GM18517 (cell line): ENCODE results near the gene PGBD5.
"Not testable (repeated sequence)": the region's sequence is repeated elsewhere in the genome, so short reads cannot be mapped to it uniquely, and the experiment has no call there.

ENCODE experiments used
- ATAC-seq: cut with Tn5 transposase; IDR thresholded peaks from one replicate; pipeline ENCODE4 v1.9.1; 2021; ENCODE audit warnings: mild to moderate bottlenecking, moderate library complexity; ENCODE audit not compliant: unreplicated experiment

PGBD5 gene

DNA sequence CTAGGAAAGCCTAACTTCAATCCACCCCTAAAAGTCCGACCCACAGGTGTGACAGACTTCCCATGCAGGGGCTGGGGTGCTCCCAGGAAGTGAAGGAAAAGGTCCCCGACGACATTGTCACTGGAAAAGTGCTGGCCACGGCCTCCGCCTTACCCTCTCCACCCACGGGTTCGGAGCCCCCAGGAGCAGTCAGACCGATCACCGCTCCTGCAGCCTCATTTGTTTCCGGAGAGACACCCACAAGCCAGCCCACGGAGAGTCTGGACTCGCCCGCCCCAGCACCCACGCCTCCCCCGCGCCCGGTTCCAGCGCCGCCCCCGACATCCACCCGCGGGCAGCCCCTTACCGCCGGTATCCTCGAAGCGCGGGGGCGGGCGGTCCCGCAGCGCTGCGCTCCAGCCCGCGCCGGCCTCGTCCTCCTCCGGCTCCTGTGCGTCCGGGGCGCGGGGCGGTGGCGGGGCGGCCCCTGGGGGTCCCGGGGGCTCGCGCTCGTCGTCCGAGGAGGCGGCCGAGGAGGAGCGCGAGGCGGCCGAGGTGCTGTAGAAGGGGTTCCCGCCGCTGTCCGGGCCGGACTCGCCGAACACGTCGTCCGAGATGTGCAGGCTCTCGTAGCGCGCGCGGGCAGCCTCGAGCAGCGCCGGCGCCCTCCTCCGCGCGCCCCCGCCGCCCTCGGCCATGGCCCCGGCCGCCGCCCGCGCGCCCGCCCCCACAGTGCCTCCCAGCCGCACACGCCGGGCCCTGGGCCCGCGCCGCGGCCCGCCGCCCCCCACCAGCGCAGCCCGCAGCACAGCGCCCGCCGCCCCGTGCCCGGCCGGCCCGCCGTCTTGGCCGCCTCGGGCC is 660 bp downstream of the PGBD5 start:
- ATAC-seq = no peak

DNA sequence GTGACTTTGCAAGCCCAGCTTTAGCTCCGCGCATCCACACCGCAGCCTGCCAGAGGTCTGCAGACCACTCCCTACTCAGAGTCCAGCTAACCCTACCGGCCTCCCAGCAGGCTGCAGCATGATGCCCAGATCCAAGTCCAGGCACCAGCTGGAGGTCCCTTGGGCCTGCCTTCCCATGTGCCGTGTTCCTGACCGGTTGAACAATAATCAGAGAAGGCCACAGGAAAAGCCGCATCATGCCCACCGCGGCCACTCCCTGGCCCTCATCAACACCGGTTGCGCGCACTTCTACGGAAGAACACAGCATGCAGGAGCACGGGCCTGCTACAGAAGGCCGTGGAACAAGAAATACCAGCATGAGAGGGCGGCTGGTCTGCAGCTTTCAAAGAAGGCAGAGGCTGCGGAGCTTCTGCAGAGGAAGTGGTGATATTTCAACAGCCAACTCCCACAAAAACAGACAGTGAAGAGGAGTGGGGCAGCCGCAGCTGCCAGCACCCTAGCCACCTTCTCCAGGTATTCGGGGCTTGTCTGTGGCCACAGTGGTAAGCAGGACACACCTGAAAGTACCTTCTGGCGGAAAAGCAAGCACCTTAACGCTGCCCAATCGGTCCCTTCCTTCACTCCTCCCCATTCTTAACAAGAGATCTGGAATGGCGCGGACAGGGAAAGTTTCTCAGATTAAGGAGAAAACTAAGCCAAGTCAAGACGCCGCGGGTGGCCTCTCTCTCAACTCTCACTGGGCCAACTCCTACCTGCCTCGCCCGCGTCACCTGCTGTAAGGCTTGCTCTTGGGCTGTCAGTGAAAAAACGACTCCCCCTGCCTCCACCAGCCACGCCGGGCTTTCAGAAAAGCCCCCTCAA is 1.5 kb downstream of the PGBD5 start:
- ATAC-seq = no peak

DNA sequence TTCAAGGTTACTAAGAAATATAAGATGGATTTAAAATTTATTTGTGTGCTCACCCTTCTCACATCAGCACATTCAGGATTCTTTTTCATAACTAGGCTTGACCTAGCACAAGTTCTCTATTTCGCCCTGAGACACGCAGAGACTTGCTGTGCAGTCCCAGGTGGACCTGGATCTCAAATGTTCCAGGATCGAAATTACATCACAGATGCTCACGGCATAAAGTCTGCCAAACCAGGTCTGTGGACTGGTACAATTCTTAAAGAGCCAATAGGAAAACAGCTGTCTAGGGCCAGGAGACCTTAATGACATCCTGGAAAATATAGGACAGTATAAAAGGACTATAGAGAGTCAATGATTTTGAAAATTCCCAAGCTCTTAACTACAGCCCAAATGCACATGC is 2.2 kb downstream of the PGBD5 start:
- ATAC-seq = no peak

DNA sequence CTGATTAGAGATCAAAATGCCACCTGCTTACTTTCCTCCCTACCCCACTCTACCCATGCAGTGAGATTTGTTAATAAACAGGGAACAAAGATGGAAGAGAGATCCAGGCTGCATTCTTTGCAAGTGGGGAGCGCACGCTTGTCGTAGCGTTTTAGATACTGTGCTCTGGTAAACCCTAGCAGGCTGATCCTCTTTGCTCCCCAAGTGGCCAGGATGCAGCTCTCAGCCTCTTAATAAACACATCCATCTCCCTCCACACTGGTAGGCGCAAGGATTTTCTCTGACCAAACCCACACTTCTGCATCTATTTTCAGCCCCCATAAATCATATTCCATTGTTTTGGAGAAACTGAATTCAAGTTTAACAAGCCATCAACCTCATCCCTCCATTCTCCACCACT is 2.9 kb downstream of the PGBD5 start:
- no peak for ATAC-seq

DNA sequence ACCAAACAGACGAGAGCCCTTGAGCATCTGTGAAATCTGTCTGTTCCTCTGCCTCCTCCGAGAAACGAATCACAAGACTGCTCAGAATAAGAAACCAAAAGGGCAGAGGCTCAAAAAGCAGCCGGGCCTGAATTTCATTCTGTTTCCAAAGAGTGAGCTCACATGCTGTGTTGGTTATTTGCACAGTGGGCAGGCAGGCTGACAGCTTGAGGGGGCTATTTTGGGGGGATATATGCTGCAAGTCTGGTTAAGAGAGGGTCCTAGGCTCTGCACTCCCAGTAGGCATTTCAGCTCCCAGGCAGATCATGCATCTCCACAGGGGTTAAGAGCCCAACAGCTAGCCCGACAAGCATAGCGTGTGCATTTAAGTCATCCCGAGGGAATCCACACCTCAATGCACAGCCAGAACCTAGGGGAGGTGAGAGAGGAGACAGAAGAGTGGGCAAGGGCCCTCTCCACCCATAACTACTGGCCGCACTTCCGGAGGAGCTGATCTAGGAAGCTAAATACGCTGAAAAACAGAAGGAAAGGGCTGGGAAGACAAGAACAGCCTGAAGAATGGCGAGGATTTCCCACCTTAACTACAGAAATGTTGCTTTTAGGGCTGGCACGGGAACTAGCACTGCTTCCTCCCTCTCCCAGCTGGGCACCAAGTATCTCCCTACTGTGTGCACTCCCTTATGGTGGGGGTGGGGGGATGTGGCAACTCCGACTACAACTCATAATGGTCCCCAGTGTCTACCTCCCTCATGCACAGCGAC is 3.7 kb downstream of the PGBD5 start:
- no peak for ATAC-seq

DNA sequence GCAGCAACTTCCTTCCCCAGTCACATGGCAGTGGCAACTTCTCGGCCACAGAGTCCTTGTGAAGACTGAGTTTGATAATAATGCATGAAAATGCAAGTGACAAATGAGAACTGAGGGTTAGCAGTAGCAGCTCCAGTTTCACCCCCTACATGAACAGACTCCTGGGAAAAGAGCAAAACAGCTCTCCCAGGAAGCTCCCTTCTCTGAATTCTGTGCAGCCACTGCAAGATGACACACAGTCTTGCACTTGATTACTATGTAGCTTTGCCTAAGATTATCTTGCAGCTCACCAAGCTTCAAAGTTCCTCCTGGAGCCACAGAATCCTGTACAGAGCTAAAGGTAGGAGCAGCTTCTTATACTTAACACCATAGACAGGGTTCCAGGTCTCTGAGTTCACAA is 4.7 kb downstream of the PGBD5 start:
- ATAC-seq = no peak

DNA sequence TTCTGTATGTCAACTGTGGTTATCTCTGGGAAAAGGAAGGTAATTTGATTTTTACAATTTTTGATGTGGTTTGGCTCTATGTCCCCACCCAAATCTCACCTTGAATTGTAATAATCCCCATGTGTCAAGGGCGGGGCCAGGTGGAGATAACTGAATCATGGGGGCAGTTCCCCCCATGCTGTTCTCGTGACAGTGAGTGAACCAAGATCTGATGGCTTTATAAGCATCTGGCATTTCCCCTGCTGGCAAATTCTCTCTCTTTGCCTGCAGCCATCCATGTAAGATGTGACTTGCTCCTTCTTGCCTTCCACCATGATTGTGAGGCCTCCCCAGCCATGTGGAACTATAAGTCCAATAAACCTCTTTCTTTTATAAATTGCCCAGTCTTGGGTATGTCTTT is 5.8 kb downstream of the PGBD5 start:
- ATAC-seq = not testable (repeated sequence)

DNA sequence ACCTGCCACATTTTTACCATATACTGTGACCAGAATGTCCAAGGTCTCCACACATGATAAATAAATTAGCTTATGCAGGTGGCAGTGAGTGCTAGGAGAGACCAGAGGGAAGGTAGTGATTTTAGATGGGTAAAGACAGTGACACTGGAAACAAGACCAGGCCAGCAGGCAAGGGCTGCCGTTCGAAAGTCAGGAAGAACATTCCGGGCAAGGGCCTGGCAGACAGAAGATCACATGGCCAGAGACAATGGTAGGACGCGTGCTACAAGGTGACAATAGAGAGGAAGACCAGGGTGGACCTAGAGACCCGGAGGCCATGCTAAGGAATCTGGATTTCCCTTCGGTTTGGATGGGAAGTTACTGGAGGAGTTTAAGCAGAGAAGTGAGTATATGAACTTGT is 9.7 kb downstream of the PGBD5 start:
- ATAC-seq = no peak

DNA sequence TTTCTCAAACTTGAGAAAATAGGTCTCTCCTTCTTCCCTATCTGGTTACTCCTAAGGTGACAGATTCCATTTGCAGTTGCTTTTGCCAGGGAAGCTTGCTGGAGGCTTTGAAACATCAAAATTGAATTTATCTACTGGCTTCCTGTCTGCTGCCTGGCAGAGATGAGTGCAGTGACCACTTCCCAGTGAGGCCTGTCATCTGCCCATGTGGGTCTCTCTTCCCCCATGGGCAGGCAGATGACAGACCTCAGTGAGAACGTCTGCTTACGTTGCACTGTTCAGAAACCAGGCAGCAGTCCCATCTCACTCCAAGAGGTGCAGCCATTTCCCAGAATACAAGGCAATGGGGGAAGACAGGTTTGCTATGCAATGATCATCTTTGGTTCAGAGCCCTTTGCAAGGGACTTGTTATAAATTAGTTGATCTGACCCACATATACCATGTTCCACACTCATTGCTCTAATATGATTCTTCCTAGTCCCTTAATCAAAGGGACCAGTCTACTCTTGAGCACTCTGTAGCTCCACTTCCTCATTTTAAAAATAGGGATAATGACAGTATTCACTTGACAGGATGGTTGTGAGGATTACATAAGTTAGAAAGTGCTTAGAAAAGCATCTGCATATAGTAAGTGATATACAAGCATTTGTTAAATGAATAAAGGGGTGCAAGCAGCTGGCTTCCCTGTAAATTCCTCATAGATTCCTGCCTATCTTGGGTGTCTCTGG is 10.6 kb downstream of the PGBD5 start:
- ATAC-seq = no peak

DNA sequence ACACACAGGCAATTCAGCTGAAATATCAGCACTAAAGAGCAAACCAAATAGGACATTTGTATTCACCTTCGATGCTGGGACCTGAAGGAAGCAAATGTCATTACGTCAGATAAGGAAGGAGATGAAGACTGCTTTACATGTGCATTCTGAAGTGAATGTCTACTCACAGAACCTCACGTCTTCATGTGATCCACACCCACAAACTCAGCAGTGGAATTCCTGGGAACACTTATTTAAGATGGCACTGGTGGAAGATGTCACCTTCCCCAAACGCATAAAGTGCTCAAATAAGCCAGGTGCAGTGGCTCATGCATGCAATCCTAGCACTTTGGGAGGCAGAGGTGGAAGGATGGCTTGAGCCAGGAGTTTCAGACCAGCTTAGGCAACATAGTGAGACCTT is 11.4 kb downstream of the PGBD5 start:
- no peak for ATAC-seq

DNA sequence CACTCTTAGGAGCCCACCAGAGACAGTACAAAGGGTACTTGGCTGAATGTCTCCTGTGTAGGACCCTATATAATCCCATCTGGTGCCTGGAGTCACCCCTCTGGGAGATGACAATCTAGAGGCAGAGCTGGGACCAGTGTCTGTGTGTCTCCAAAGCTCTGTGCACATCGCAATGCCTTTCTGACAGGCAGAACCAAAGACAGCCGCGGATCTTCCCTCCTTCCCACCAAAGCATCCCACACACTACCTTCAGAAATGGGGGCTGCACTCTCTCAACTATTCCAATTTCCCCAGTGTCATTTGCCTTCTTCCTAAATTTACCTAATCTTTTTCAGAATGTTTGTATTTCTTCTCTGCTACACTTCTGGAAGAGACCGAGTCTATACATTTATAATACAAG is 12.0 kb downstream of the PGBD5 start:
- ATAC-seq = no peak

DNA sequence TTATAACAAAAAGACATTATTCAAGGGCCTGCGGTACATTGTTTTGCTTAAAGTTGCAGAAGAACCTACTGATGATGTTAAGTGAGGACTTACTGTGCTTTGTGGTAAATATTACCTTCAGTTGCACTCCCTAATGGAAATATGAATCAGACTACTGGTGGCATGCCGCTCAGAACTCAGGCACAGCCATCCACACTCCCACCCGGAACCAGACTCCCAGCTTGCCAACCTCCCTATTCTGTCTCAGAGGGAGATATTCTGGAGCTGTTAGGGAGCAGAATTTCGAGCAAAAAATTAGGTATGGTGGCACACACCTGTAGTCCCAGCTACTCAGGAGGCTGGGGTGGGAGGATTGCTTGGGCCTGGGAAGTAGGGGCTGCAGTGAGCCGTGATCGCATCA is 13.1 kb downstream of the PGBD5 start:
- ATAC-seq = no peak

DNA sequence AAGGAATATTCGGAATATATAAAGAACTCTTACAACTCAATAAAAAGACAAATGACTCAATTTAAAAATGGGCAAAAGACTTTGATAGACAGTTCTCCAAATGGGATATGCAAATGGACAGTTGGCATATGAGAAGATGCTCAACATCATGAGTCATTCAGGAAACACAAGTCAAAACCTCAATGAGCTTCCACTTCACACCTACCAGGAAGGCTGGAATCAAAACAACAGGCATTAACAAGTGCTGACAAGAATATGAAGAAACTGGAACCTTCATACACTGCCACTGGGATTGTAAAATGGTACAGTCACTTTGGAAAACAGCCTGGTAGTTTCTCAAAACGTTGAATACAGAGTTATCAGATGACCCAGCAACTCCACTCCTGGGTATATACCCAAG is 17.2 kb downstream of the PGBD5 start:
- ATAC-seq = no peak

DNA sequence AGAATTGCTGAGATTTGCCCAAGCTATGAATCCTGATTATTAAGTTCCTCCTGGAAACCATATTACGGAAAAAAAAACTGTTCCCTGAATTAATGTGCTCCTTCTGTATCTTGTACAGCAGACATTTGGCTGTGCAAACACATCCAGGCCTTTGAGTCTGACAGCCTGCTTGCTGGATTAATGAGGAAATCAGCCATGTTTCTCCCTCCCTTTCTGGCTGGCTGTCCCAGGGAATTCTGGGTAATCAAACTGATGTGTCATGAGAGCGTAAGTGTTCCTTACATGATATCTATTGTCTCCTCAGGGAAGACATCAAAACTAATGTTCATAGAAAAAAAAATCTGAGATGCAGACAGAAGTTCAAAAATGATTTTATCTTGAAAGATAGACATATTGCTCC is 18.8 kb downstream of the PGBD5 start:
- no peak for ATAC-seq

DNA sequence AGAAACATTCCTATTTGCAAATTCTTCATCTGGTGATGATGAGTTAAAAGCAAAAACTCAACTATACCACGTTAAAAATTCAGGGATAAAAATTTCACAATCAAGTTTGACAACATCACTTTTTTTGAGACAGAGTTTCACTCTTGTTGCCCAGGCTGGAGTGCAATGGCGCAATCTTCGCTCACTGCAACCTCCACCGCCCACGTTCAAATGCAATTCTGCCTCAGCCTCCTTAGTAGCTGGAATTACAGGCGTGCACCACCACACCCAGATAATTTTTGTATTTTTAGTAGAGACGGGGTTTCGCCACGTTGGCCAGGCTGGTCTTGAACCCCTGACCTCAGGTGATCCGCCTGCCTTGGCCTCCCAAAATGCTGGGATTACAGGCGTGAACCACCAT is 19.4 kb downstream of the PGBD5 start:
- not testable (repeated sequence) for ATAC-seq

DNA sequence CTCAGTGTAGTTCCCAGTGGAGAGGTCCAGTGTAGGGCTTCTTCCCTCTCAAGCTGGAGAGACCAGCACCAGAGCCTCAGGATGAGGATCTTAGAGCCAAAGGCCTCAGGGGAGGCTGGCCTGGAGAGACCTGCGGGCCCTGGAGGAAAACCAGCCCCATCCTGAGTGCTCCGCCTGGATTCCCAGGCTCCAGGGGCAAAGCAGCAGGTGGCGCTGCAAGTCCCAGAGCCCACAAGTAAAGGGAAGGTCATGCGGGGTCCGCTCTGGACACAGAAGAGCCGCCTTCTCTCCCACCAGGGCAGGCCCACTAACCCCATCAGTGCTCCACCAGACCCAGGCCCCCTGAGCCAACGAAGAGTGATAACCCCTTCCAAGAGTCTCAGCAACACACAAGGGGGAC is 22.7 kb downstream of the PGBD5 start:
- ATAC-seq = no peak

DNA sequence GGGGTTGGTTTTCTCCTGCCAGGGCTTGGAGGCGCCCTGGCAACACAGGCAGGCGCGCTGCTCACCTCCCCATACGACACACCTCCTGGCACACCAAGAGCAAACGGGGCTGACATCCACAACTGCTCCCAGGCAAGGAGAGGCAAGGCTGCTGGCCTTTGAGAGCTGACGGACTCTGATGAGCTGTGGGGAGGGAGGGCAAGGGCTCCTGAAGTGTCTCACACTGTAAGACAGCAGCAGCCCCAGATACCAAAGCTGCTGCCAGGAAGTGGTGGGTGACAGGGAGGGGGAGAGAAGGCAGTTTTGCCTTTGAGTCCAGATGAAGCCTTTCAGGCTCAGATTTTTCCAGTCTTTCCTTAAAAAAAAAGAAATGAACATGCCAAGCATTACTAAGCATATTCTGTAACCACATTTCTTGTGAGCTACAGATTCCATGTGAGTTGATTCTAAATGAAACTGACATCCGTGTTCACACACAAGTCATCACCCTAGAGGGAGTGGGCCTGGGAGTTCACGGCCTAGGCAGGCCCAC is 24.3 kb downstream of the PGBD5 start:
- ATAC-seq = no peak

DNA sequence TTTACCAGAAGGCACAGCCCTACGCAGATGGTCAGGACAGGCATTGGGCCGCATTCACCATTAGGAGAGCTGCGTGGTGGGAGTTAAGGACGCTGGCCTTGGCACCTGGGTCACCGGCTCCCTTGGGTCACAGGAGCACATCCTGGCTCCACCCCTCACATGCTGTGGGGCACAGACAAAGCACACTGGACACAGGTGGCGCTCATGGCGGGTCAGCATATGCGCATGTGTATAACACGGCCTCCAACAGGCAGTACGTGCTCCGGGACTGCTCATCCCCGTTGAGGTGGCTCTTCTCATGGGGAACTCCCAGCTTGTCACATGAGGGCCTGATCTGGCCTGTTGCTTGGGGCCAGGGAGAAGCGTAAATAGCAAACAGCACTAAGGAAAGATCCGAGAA is 25.0 kb downstream of the PGBD5 start:
- no peak for ATAC-seq

DNA sequence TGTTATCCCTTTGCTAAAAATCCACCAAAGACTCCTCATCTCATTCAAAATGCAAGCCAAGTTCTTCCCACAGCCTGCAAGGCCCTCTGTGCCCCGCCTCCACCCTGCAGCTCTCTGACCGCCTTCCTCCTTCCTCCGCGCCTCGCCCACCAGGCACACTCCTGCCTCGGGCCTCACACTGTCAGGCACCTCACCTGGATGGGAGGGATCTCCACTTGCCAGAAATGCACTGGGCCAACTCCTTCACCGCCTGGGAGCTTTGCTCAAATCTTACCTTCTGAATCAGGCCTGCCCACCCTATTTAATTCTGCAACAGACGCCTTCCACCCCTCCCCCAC is 26.2 kb downstream of the PGBD5 start:
- no peak for ATAC-seq

DNA sequence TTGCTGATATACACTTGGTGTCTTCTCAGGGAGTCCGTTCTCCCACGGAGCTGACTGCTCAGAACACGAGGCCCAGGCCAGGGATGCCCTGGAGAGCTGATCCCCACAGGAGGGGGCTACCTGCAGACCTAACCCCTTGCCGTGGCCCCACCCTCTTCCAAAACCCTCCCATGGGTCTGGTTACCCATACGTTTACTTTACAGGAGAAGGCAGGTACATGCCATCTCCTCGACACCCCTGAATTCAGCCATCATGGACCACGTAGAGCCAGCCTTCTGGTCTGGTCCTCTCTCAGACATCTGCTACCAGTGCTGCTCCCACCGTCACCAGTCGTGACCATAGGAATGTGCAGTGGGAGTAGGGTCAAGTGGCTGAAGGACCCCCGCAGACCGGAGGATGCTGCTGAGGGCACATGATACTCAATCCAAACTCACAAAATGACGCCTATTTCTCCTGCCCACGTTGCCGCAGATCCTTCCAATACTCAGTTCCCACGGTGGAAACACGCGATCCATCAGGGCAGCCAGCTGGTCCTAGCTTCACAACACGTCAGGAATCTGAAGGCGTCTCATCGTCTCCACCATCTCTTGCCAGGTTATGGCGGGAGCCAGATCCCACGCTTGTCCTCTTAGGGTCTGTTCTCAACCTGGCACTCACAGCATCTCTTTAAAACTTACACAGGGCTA is 26.7 kb downstream of the PGBD5 start:
- no peak for ATAC-seq
